Measurements from ENCODE around the gene SEMA4C. TPM values are rescaled to one million over a fixed set of nuclear protein-coding genes. Genes with fewer than 3 reads are reported as not detected.

SEMA4C gene
- 25.5 TPM for total RNA-seq (ENCODE audit: insufficient read depth, low replicate concordance)

DNA sequence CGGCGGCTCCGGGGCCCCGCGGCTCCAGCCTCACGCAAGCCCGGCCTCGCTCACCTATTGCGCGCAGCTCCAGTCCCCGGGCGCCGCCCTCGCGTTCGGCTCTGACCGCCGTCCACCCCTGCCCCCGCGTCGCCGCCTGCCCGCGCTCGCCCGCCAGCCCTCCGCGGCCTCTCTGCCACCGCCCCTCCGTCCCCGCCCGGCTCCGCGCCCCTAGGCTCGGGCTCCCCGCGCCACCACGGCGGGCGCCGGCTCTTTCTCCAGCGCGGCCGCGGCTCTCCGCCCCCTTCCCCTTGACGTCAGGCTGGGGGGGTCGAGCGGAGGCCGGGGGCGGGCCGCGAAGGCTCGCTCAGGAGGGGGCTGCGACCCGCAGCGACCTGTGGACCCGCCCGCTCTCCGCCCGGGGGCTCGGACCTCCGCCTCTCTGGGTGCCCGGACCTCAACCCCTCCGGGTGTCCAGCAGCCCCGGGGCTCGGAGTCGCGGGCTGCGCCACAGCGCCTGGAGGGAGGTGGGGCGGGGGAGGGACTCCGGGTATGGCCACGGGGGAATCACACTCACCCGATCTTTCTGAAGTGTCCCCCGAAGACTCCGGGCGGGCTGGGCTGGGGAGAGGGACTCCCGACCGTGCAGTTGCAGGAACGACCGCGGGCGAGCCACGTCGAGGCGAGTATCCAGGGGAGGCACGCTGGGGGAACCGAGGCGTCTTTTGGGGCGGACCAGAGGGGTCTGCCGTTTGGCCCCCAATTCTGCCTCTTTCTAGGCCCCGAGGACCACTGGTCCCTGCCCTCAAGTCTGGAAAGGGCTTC, at the start of gene SEMA4C:
Gene SEMA4C (minus strand): TSS at position 259 of the 804 bp plus-strand sequence. CDS start 2,194 bp downstream, outside the sequence.
- DNase-seq (ENCODE audit: low spot score): peak; percentile 73

GRCh38 chr2:96918754-96919550, 49.1 kb upstream of the SEMA4C start:
- peak; percentile 56 for DNase-seq (ENCODE audit: low spot score)

DNA sequence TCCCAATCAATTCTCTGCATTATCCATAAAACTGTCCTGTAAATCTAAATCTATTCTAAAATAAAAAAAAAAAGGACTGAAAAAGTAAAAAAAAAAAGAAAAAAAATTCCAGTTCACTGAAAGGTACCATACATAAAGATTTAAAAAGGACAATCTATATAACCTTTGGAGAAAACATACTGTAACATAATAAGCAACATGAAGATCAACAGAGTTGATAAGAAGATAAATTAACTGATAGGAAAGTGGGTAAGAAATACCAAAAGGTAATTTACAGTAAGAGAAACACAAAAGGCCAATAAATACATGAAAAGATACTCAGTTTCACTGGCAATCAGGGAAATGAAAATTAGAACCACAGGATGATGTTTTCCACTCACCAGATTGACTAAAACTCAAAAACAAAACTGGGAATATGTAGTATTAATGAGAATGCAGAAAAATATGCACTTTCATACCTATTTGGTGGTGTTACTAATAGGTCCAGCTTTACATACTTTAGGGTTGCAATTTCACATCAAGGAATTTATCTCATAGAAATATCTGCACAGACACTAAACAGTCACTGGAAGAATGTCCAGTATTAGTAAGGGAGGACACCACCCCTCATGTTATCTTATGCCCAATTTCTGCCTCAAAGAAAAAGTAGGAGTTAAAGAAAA, 48.3 kb upstream of the SEMA4C start:
- DNase-seq (ENCODE audit: low spot score): no peak

GRCh38 chr2:96916646-96917543, 47.0 kb upstream of the SEMA4C start:
- no peak for DNase-seq (ENCODE audit: low spot score)

DNA sequence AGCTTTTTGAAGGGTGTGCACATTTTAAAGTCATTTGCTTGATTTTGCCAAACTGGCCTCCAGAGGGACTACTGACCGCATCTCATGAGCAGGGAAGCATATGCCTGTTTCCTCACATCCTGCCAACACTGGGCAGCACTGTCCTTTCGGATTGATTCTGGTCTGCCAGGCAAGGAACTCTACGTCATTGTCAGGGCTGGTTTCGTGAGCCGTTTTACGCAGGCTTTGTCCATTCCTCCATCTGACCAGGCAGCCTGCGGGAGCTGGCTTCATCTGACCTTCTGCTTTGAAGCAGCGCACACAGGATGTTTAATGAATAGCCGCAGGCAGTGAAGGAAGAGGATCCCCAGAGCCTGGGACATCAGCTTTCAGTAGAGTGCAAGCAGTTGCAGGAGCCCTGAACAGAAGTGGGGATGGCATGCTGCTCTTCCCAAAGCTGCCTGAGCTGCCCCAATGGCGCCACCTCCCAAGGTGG, 46.3 kb upstream of the SEMA4C start:
- no peak for DNase-seq (ENCODE audit: low spot score)

- no peak for DNase-seq (ENCODE audit: low spot score)
Measured at GRCh38 chr2:96914332-96914731, 44.5 kb upstream of the SEMA4C start.

GRCh38 chr2:96913398-96914202, 43.7 kb upstream of the SEMA4C start:
- no peak for DNase-seq (ENCODE audit: low spot score)

GRCh38 chr2:96913117-96913397, 43.2 kb upstream of the SEMA4C start:
- no peak for DNase-seq (ENCODE audit: low spot score)

DNA sequence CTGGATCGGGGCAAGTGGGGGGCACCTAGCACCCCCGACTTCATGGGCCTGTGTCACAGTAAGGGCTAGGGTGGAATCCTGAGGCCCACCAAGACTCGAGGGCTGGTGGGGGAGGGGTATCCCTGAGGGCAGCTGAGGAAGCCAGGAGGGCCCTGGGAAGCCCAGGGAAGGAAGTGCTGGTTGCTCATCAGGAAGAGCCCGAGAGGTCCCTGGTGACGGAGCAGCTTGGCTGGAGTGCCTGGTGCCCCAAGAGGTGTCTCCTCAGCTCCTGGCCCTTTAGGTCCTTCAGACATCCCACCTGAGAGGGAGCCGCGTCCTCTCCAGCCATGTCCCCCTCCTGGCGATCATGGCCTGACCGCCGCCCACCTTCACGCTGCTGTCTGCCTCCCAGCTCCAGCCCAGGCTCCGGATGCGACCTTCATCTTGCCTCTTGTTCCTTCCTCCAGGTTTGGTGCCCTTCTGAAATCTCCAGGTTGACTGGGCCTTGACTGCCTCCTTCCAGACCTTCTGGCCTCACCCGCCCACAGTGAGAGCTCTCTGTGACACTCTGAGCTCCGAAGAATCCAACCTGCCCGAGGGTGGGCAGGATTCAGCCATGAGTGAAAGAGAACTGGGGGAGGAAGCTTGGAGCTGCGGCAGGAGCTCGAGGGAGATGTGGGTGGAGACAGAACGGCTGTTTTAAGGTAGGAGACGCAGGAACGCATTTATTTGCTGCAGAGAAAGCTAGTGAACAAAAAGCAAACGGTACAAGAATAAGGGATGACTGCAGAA, 42.7 kb upstream of the SEMA4C start:
- DNase-seq (ENCODE audit: low spot score): no peak

- DNase-seq (ENCODE audit: low spot score): no peak
Measured at GRCh38 chr2:96909611-96910021, 39.7 kb upstream of the SEMA4C start.

- peak; percentile 91 for DNase-seq (ENCODE audit: low spot score)
Measured at GRCh38 chr2:96907115-96908041, 37.5 kb upstream of the SEMA4C start.

- peak; percentile 88 for DNase-seq (ENCODE audit: low spot score)
Measured at GRCh38 chr2:96906729-96907114, 36.8 kb upstream of the SEMA4C start.

GRCh38 chr2:96903815-96904214, 33.9 kb upstream of the SEMA4C start:
- no peak for DNase-seq (ENCODE audit: low spot score)

GRCh38 chr2:96903318-96903717, 33.4 kb upstream of the SEMA4C start:
- DNase-seq (ENCODE audit: low spot score): no peak

GRCh38 chr2:96900237-96900636, 30.4 kb upstream of the SEMA4C start:
- no peak for DNase-seq (ENCODE audit: low spot score)

- DNase-seq (ENCODE audit: low spot score): no peak
Measured at GRCh38 chr2:96899413-96899741, 29.5 kb upstream of the SEMA4C start.

DNA sequence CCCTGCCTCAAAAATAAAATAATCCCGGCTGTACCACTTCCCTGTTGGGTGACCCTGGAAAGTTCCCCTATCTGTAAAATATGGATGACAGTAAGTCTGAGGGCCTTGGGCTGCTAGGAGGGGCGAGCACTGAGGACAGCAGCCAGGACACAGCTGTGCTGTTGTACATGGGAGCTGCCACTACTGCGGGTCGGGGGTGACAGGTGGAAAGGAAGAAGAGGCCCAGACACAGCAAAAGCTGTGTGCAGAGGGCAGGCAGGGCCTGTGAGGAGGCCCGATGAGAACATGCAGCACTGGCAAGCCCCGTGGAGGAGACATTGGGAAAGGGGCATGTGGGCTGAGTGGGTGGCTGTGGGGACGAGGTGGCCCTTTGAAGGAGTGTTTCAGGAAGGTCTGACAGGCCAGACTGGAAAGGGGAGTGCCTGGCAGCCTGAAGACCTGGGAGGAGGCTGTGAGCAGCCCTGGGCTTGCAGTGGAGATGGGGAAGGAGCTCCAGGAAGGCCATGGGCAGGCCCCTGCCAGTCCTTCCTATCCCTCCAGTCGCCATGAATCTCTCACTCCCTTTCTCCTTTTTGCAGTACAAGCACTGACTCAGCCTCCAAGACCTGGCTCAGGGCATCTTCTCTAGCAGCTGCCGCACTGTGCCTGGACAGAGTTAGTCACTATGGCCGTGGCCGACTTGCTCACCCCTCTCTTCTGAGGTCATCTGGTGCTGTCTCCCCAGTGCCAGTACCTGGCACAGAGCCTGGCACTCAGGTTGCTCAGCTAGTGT, 28.9 kb upstream of the SEMA4C start:
- DNase-seq (ENCODE audit: low spot score): no peak

GRCh38 chr2:96898135-96898505, 28.2 kb upstream of the SEMA4C start:
- no peak for DNase-seq (ENCODE audit: low spot score)

All from umbilical cord (tissue), 2 donors.